Islet precursor cell (in vitro differentiated cells): ENCODE data around the gene TBRG4.

Source experiments
- DNase-seq: peaks from one replicate; pipeline ENCODE4 v3.0.0-alpha.2; 2018

Gene TBRG4

GRCh38 chr7:45050198-45050597 is 61.3 kb downstream of the TBRG4 start:
- no peak for DNase-seq
